GM23338 (cell line): ENCODE measurements around the gene FAM171A2. TPM values are rescaled to one million over a fixed set of nuclear protein-coding genes. Genes with fewer than 3 reads are reported as not detected.

Experiments
- ATAC-seq: fragments of 200-7000 bp; cut with Tn5 transposase; 3 replicates; pipeline ENCODE4 v1.9.1; 2020
- DNase-seq: peaks from one replicate; pipeline ENCODE4 v3.0.0-alpha.2; 2015; ENCODE audit warnings: low spot score
- H2AFZ ChIP-seq: fragments of 200-600 bp; sonication (generic); 2 replicates; pipeline ENCODE4 v1.8.0; 2016; ENCODE audit warnings: antibody characterized with exemption, mild to moderate bottlenecking, moderate library complexity
- H3F3A ChIP-seq: fragments of 200-600 bp; sonication (generic); replicated peaks from 2 replicates; pipeline ENCODE4 v1.8.0; 2017; ENCODE audit warnings: antibody characterized with exemption, mixed run types, low read depth
- H3K27ac ChIP-seq: fragments of 200-600 bp; sonication (generic); 2 replicates; pipeline ENCODE4 v1.6.1; 2016; ENCODE audit warnings: low read depth
- H3K27me3 ChIP-seq: fragments of 200-600 bp; sonication (generic); 2 replicates; pipeline ENCODE4 v1.8.0; 2016; ENCODE audit warnings: mild to moderate bottlenecking, mixed run types, moderate library complexity; ENCODE audit not compliant: insufficient read depth
- H3K36me3 ChIP-seq: fragments of 200-600 bp; sonication (generic); 2 replicates; pipeline ENCODE4 v1.8.0; 2016; ENCODE audit warnings: mild to moderate bottlenecking; ENCODE audit not compliant: insufficient read depth
- H3K4me1 ChIP-seq: fragments of 200-600 bp; sonication (generic); 2 replicates; pipeline ENCODE4 v1.8.0; 2016; ENCODE audit warnings: mild to moderate bottlenecking, moderate library complexity; ENCODE audit not compliant: insufficient read depth
- H3K4me2 ChIP-seq: fragments of 200-600 bp; sonication (generic); 2 replicates; pipeline ENCODE4 v1.7.1; 2017; ENCODE audit warnings: mixed run types
- H3K4me3 ChIP-seq: fragments of 200-600 bp; sonication (generic); 2 replicates; pipeline ENCODE4 v1.6.1; 2016; ENCODE audit warnings: mixed run types
- H3K79me2 ChIP-seq: fragments of 200-600 bp; sonication (generic); replicated peaks from 2 replicates; pipeline ENCODE4 v1.8.0; 2017; ENCODE audit warnings: mild to moderate bottlenecking; ENCODE audit not compliant: insufficient read depth
- H3K9me2 ChIP-seq: fragments of 200-600 bp; sonication (generic); 2 replicates; pipeline ENCODE4 v1.8.0; 2017; ENCODE audit not compliant: insufficient read depth
- H4K20me1 ChIP-seq: fragments of 200-600 bp; sonication (generic); replicated peaks from 2 replicates; pipeline ENCODE4 v1.8.0; 2017; ENCODE audit warnings: mild to moderate bottlenecking; ENCODE audit not compliant: insufficient read depth
- H3K27ac Mint-ChIP-seq: 2 replicates; pipeline ENCODE4 v1.8.0; 2020; ENCODE audit warnings: inconsistent platforms, mild to moderate bottlenecking, moderate library complexity, mixed read lengths
- H3K27me3 Mint-ChIP-seq: 3 replicates; pipeline ENCODE4 v1.8.0; 2022; ENCODE audit warnings: low read depth, mild to moderate bottlenecking, moderate library complexity, mixed read lengths, inconsistent platforms; ENCODE audit not compliant: insufficient read depth, poor library complexity
- H3K36me3 Mint-ChIP-seq: 3 replicates; pipeline ENCODE4 v1.8.0; 2021; ENCODE audit warnings: low read depth, mild to moderate bottlenecking, inconsistent platforms, moderate library complexity, mixed read lengths
- H3K4me1 Mint-ChIP-seq: 3 replicates; pipeline ENCODE4 v1.8.0; 2020; ENCODE audit warnings: mild to moderate bottlenecking, inconsistent platforms, mixed read lengths
- H3K4me3 Mint-ChIP-seq: 3 replicates; pipeline ENCODE4 v1.8.0; 2021; ENCODE audit warnings: moderate library complexity, mild to moderate bottlenecking, inconsistent platforms, mixed read lengths
- H3K9me3 Mint-ChIP-seq: 3 replicates; pipeline ENCODE4 v1.8.0; 2020; ENCODE audit warnings: moderate library complexity, mild to moderate bottlenecking, inconsistent platforms, mixed read lengths
- CREB1 ChIP-seq: fragments of 250-450 bp; sonication (Bioruptor Pico); IDR thresholded peaks from 2 replicates; pipeline ENCODE4 v1.5.0; 2020; ENCODE audit warnings: low read depth, mild to moderate bottlenecking, moderate library complexity
- EZH2 ChIP-seq: fragments of 200-600 bp; sonication (generic); IDR thresholded peaks from one replicate; pipeline ENCODE4 v1.8.0; 2017; ENCODE audit warnings: antibody characterized with exemption, mild to moderate bottlenecking, low read depth; ENCODE audit not compliant: unreplicated experiment
- EZH2phosphoT487 ChIP-seq: fragments of 200-600 bp; sonication (generic); IDR thresholded peaks from one replicate; pipeline ENCODE4 v1.8.1; 2018; ENCODE audit warnings: antibody characterized with exemption; ENCODE audit not compliant: unreplicated experiment
- NANOG ChIP-seq: IDR thresholded peaks from 2 replicates; pipeline ENCODE4 v1.6.1; 2016; ENCODE audit warnings: antibody characterized with exemption, borderline replicate concordance
- STAT1 ChIP-seq: IDR thresholded peaks from one replicate; pipeline ENCODE4 v1.6.1; 2016; ENCODE audit warnings: antibody characterized with exemption; ENCODE audit not compliant: unreplicated experiment
- ZNF331 ChIP-seq: fragments of 250-450 bp; sonication (Bioruptor Pico); IDR thresholded peaks from 2 replicates; pipeline ENCODE4 v1.5.0; 2020; ENCODE audit warnings: low read depth, mild to moderate bottlenecking, moderate library complexity
- polyA plus RNA-seq: library from polyadenylated mRNA; unstranded; fragments of >200 nt; fragmentation: Nextera tagmentation; extraction: Ambion mirVana; gene quantifications from 2 replicates; pipeline ENCODE4 v1.2.1, GENCODE V29; 2016
- total RNA-seq: library from RNA; depleted of rRNA; stranded (reverse); fragments of >200 nt; shearing (Covaris generic); gene quantifications from 2 replicates; pipeline ENCODE4 v1.2.3, GENCODE V29; 2014
- TF ChIP-seq, protein P1 (sequence below): fragments of 250-450 bp; sonication (Bioruptor Pico); IDR thresholded peaks from 2 replicates; pipeline ENCODE4 v1.5.0; 2020; ENCODE audit warnings: mild to moderate bottlenecking, moderate library complexity
- TF ChIP-seq, protein P2 (sequence below): IDR thresholded peaks from 2 replicates; pipeline ENCODE4 v1.6.1; 2016; ENCODE audit warnings: antibody characterized with exemption

FAM171A2 gene
- total and polyA plus RNA-seq, 2 experiments from 2014 or later, result 4.1 to 35.4 TPM

DNA sequence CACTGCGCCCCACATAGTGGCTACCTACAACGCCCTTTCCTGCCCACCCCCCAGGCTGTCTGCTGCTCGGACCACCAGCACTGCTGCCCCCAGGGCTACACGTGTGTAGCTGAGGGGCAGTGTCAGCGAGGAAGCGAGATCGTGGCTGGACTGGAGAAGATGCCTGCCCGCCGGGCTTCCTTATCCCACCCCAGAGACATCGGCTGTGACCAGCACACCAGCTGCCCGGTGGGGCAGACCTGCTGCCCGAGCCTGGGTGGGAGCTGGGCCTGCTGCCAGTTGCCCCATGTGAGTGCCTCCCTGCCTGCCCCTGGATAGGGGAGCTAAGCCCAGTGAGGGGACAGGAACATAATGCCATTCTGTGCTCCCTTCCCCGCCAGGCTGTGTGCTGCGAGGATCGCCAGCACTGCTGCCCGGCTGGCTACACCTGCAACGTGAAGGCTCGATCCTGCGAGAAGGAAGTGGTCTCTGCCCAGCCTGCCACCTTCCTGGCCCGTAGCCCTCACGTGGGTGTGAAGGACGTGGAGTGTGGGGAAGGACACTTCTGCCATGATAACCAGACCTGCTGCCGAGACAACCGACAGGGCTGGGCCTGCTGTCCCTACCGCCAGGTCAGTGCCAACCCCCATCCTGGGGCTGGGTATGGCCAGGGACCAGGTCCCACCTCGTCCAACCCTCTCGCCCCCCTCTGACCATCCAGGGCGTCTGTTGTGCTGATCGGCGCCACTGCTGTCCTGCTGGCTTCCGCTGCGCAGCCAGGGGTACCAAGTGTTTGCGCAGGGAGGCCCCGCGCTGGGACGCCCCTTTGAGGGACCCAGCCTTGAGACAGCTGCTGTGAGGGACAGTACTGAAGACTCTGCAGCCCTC, 11.5 kb downstream of the FAM171A2 start:
- peaks cover 2% of the 10 kb centered on the region; the same call in 1 of the 3 replicates for H3K9me3 Mint-ChIP-seq
- H3K4me3 Mint-ChIP-seq, result peak overlapping the region; percentile 67; the same call in 1 of the 3 replicates
- peaks cover 10% of the 10 kb centered on the region; the same call in 1 of the 2 replicates for H3F3A ChIP-seq

More for the DNA sequence above, 11.5 kb downstream of the FAM171A2 start:
- no peaks in the 10 kb centered on the region for H3K36me3 ChIP-seq
- Mint-ChIP-seq H3K36me3 (peaks cover 8% of the 10 kb centered on the region; the same call in 2 of the 3 replicates), H3K4me1 (peaks cover 7% of the 10 kb centered on the region), H3K27me3 (peaks cover 23% of the 10 kb centered on the region), H3K27ac (no peak overlapping the region)
- H3K27me3 ChIP-seq, result peaks cover 8% of the 10 kb centered on the region; the same call in 1 of the 2 replicates
- H3K4me2 ChIP-seq, result no peak overlapping the region
- TF ChIP-seq, protein P1, sequence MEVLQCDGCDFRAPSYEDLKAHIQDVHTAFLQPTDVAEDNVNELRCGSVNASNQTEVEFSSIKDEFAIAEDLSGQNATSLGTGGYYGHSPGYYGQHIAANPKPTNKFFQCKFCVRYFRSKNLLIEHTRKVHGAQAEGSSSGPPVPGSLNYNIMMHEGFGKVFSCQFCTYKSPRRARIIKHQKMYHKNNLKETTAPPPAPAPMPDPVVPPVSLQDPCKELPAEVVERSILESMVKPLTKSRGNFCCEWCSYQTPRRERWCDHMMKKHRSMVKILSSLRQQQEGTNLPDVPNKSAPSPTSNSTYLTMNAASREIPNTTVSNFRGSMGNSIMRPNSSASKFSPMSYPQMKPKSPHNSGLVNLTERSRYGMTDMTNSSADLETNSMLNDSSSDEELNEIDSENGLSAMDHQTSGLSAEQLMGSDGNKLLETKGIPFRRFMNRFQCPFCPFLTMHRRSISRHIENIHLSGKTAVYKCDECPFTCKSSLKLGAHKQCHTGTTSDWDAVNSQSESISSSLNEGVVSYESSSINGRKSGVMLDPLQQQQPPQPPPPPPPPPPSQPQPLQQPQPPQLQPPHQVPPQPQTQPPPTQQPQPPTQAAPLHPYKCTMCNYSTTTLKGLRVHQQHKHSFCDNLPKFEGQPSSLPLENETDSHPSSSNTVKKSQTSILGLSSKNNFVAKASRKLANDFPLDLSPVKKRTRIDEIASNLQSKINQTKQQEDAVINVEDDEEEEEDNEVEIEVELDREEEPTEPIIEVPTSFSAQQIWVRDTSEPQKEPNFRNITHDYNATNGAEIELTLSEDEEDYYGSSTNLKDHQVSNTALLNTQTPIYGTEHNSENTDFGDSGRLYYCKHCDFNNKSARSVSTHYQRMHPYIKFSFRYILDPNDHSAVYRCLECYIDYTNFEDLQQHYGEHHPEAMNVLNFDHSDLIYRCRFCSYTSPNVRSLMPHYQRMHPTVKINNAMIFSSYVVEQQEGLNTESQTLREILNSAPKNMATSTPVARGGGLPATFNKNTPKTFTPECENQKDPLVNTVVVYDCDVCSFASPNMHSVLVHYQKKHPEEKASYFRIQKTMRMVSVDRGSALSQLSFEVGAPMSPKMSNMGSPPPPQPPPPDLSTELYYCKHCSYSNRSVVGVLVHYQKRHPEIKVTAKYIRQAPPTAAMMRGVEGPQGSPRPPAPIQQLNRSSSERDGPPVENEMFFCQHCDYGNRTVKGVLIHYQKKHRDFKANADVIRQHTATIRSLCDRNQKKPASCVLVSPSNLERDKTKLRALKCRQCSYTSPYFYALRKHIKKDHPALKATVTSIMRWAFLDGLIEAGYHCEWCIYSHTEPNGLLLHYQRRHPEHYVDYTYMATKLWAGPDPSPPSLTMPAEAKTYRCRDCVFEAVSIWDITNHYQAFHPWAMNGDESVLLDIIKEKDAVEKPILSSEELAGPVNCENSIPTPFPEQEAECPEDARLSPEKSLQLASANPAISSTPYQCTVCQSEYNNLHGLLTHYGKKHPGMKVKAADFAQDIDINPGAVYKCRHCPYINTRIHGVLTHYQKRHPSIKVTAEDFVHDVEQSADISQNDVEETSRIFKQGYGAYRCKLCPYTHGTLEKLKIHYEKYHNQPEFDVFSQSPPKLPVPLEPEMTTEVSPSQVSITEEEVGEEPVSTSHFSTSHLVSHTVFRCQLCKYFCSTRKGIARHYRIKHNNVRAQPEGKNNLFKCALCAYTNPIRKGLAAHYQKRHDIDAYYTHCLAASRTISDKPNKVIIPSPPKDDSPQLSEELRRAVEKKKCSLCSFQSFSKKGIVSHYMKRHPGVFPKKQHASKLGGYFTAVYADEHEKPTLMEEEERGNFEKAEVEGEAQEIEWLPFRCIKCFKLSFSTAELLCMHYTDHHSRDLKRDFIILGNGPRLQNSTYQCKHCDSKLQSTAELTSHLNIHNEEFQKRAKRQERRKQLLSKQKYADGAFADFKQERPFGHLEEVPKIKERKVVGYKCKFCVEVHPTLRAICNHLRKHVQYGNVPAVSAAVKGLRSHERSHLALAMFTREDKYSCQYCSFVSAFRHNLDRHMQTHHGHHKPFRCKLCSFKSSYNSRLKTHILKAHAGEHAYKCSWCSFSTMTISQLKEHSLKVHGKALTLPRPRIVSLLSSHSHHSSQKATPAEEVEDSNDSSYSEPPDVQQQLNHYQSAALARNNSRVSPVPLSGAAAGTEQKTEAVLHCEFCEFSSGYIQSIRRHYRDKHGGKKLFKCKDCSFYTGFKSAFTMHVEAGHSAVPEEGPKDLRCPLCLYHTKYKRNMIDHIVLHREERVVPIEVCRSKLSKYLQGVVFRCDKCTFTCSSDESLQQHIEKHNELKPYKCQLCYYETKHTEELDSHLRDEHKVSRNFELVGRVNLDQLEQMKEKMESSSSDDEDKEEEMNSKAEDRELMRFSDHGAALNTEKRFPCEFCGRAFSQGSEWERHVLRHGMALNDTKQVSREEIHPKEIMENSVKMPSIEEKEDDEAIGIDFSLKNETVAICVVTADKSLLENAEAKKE, result no peak
- TF ChIP-seq, protein P2, sequence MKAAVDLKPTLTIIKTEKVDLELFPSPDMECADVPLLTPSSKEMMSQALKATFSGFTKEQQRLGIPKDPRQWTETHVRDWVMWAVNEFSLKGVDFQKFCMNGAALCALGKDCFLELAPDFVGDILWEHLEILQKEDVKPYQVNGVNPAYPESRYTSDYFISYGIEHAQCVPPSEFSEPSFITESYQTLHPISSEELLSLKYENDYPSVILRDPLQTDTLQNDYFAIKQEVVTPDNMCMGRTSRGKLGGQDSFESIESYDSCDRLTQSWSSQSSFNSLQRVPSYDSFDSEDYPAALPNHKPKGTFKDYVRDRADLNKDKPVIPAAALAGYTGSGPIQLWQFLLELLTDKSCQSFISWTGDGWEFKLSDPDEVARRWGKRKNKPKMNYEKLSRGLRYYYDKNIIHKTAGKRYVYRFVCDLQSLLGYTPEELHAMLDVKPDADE, result no peak
- TF ChIP-seq STAT1 (no peak), ZNF331 (CRISPR knock-in tag) (no peak), CREB1 (CRISPR knock-in tag) (no peak), EZH2phosphoT487 (no peak), NANOG (no peak), EZH2 (no peak)
- H2AFZ ChIP-seq, result no peak overlapping the region
- DNase-seq (no peak), ATAC-seq (no peak)
- H3K27ac ChIP-seq, result no peak overlapping the region
- H3K4me1 ChIP-seq, result peaks cover 4% of the 10 kb centered on the region; the same call in 1 of the 2 replicates
- peaks cover 3% of the 10 kb centered on the region; the same call in 1 of the 2 replicates for H4K20me1 ChIP-seq
- no peaks in the 10 kb centered on the region for H3K9me2 ChIP-seq
- H3K79me2 ChIP-seq, result no peaks in the 10 kb centered on the region
- H3K4me3 ChIP-seq, result no peak overlapping the region
